ENCODE data around the gene INPP5J.
"Not testable (repeated sequence)": the region's sequence is repeated elsewhere in the genome, so short reads cannot be mapped to it uniquely, and the experiment has no call there.

Gene INPP5J

GRCh38 chr22:31102441-31103081 is 20.2 kb upstream of the INPP5J start:
- no peak for DNase-seq

GRCh38 chr22:31103111-31103510 is 19.7 kb upstream of the INPP5J start:
- DNase-seq, result no peak

GRCh38 chr22:31103899-31104694 is 18.7 kb upstream of the INPP5J start:
- DNase-seq, result no peak

GRCh38 chr22:31104869-31105268 is 17.9 kb upstream of the INPP5J start:
- no peak for DNase-seq

- no peak for DNase-seq
Measured at GRCh38 chr22:31105282-31105929, 17.4 kb upstream of the INPP5J start.

GRCh38 chr22:31106001-31106571 is 16.7 kb upstream of the INPP5J start:
- DNase-seq, result no peak

GRCh38 chr22:31106731-31107177 is 16.0 kb upstream of the INPP5J start:
- DNase-seq, result no peak

GRCh38 chr22:31107178-31107893 is 15.4 kb upstream of the INPP5J start, which contains the start of gene SELENOM:
TSS of gene SELENOM (minus strand) at chr22:31107568. CDS start at chr22:31107505, 63 bp downstream.
- DNase-seq, result peak; percentile 90

- DNase-seq, result no peak
Measured at GRCh38 chr22:31107894-31108218, 14.9 kb upstream of the INPP5J start.

GRCh38 chr22:31112547-31113091 is 10.1 kb upstream of the INPP5J start:
- not testable (repeated sequence) for DNase-seq

GRCh38 chr22:31118046-31118820 is 4.5 kb upstream of the INPP5J start:
- no peak for DNase-seq

- no peak for DNase-seq
Measured at GRCh38 chr22:31119026-31119717, 3.6 kb upstream of the INPP5J start.

GRCh38 chr22:31120230-31120629 is 2.5 kb upstream of the INPP5J start:
- DNase-seq, result no peak

GRCh38 chr22:31120642-31121041 is 2.1 kb upstream of the INPP5J start:
- no peak for DNase-seq

GRCh38 chr22:31121403-31121802 is 1.4 kb upstream of the INPP5J start:
- no peak for DNase-seq

GRCh38 chr22:31122196-31122531 is 602 bp upstream of the INPP5J start:
- no peak for DNase-seq

- no peak for DNase-seq
Measured at GRCh38 chr22:31123292-31123602, 481 bp downstream of the INPP5J start.

GRCh38 chr22:31124290-31124689 is 1.5 kb downstream of the INPP5J start:
- no peak for DNase-seq

GRCh38 chr22:31124811-31125465 is 2.2 kb downstream of the INPP5J start:
- no peak for DNase-seq

GRCh38 chr22:31125521-31126117 is 2.9 kb downstream of the INPP5J start:
- no peak for DNase-seq

Data from NCI-H774 (cell line).